OCI-LY7 (cell line): ENCODE results near the gene ELOVL1. TPM values are rescaled to one million over a fixed set of nuclear protein-coding genes. Genes with fewer than 3 reads are reported as not detected.

Experiments used
- BruUV-seq: library from RNA; stranded (reverse); fragments of 400-500 nt; replicated peaks from 2 replicates; lab custom pipeline; 2021; lab: Mats Ljungman, UMichigan
- CTCF ChIA-PET: fragments of 300-600 bp; sonication (Branson Sonifier 250); formaldehyde crosslinking; loops from one replicate; lab custom pipeline; 2022; ENCODE audit warnings: antibody characterized with exemption; ENCODE audit not compliant: unreplicated experiment; lab: Charles Lee
- POLR2A ChIA-PET: fragments of 300-600 bp; sonication (Branson Sonifier 250); formaldehyde crosslinking; loops from one replicate; lab custom pipeline; 2022; ENCODE audit warnings: antibody characterized with exemption; lab: Charles Lee
- DNase-seq: peaks from one replicate; pipeline ENCODE4 v3.0.0-alpha.2; 2015; ENCODE audit warnings: low spot score
- H2AFZ ChIP-seq: fragments of 200-600 bp; sonication (generic), shearing (Covaris generic); 2 replicates; pipeline ENCODE4 v1.6.1; 2014; ENCODE audit warnings: mild to moderate bottlenecking, antibody characterized with exemption, low read length, moderate library complexity
- H3K27ac ChIP-seq: fragments of 200-600 bp; sonication (generic); 2 replicates; pipeline ENCODE4 v1.5.1; 2014; ENCODE audit warnings: mixed run types, low read depth, mild to moderate bottlenecking, moderate library complexity, low read length, inconsistent platforms; ENCODE audit not compliant: poor library complexity, severe bottlenecking
- H3K36me3 ChIP-seq: fragments of 200-600 bp; sonication (generic); 2 replicates; pipeline ENCODE4 v1.6.1; 2014; ENCODE audit warnings: mild to moderate bottlenecking, antibody characterized with exemption, low read length, moderate library complexity, mixed read lengths; ENCODE audit not compliant: insufficient read depth
- H3K4me1 ChIP-seq: fragments of 200-600 bp; sonication (generic); 2 replicates; pipeline ENCODE4 v1.5.1; 2014; ENCODE audit warnings: mild to moderate bottlenecking, low read length; ENCODE audit not compliant: insufficient read depth, poor library complexity, severe bottlenecking
- H3K4me2 ChIP-seq: fragments of 200-600 bp; sonication (generic); 2 replicates; pipeline ENCODE4 v1.6.1; 2014; ENCODE audit warnings: mild to moderate bottlenecking, low read length
- H3K4me3 ChIP-seq: fragments of 200-600 bp; sonication (generic); 2 replicates; pipeline ENCODE4 v1.5.1; 2014; ENCODE audit warnings: mild to moderate bottlenecking, low read depth, low read length; ENCODE audit not compliant: poor library complexity, severe bottlenecking
- H3K79me2 ChIP-seq: fragments of 200-600 bp; sonication (generic); 2 replicates; pipeline ENCODE4 v1.6.1; 2016; ENCODE audit warnings: low read depth, mild to moderate bottlenecking, low read length, moderate library complexity, mixed read lengths; ENCODE audit not compliant: insufficient read depth
- H3K9me2 ChIP-seq: fragments of 200-600 bp; sonication (generic); 2 replicates; pipeline ENCODE4 v1.6.1; 2016; ENCODE audit warnings: mild to moderate bottlenecking, low read length, mixed read lengths; ENCODE audit not compliant: insufficient read depth
- H3K9me3 ChIP-seq: fragments of 200-600 bp; sonication (generic); 2 replicates; pipeline ENCODE4 v1.6.1; 2014; ENCODE audit warnings: mild to moderate bottlenecking, mixed run types, low read length, mixed read lengths
- H4K20me1 ChIP-seq: fragments of 200-600 bp; sonication (generic); 2 replicates; pipeline ENCODE4 v1.6.1; 2014; ENCODE audit warnings: mild to moderate bottlenecking, antibody characterized with exemption, low read length, moderate library complexity, mixed read lengths; ENCODE audit not compliant: insufficient read depth
- CTCF ChIP-seq: fragments of 200-600 bp; sonication (generic); conservative IDR thresholded peaks from 2 replicates; pipeline ENCODE4 v1.5.1; 2014; ENCODE audit warnings: mild to moderate bottlenecking, antibody characterized with exemption, low read length, moderate library complexity, mixed read lengths
- EZH2phosphoT487 ChIP-seq: fragments of 200-600 bp; sonication (generic); IDR thresholded peaks from 2 replicates; pipeline ENCODE4 v1.6.1; 2018; ENCODE audit warnings: low read depth, borderline replicate concordance, mild to moderate bottlenecking, mixed run types, antibody characterized with exemption, low read length, moderate library complexity, mixed read lengths
- intact Hi-C: fragments of 100-400 bp; cut with micrococcal nuclease; formaldehyde crosslinking; loops from one replicate; pipeline ENCODE4 v1.10.0; 2022; ENCODE audit not compliant: unreplicated experiment
- total RNA-seq, 2 experiments: library from RNA; depleted of rRNA in 1 of 2; stranded (reverse); fragments of >200 nt in 1 of 2; shearing (Covaris generic) in 1 of 2; gene quantifications; 2 replicates each; pipeline ENCODE4 v1.2.3, GENCODE V29; 2014 to 2022

ELOVL1 gene
- total RNA-seq, 2 experiments from 2014 or later, result 35.9 to 43.9 TPM

GRCh38 chr1:43359696-43360095 lies 8.1 kb downstream of the ELOVL1 start:
- Histone ChIP-seq H3K4me2 (peak overlapping the region; percentile 96), H3K79me2 (peaks cover 28% of the 10 kb centered on the region), H4K20me1 (peaks cover 4% of the 10 kb centered on the region; the same call in 1 of the 2 replicates), H3K4me3 (peak overlapping the region; percentile 99), H3K4me1 (peaks cover 32% of the 10 kb centered on the region), H2AFZ (no peak overlapping the region), H3K9me3 (no peaks in the 10 kb centered on the region), H3K27ac (peak overlapping the region; percentile 76), H3K36me3 (peaks cover 58% of the 10 kb centered on the region), H3K9me2 (no peaks in the 10 kb centered on the region)
- no TSS peak for BruUV-seq
- peak; percentile 8 for DNase-seq
- CTCF ChIA-PET, result no interaction called here
- POLR2A ChIA-PET, result no interaction called here
- intact Hi-C loops, result no loop called here
- no peak for TF ChIP-seq CTCF
- TF ChIP-seq EZH2phosphoT487, result no peak

- Histone ChIP-seq H3K36me3 (peaks cover 51% of the 10 kb centered on the region), H3K79me2 (peaks cover 28% of the 10 kb centered on the region), H3K9me2 (no peaks in the 10 kb centered on the region), H3K4me3 (peak within 1 kb of the TSS; percentile 99), H3K9me3 (no peaks in the 10 kb centered on the region), H2AFZ (peak within 1 kb of the TSS; percentile 82), H3K27ac (peak within 1 kb of the TSS; percentile 76), H4K20me1 (peaks cover 4% of the 10 kb centered on the region; the same call in 1 of the 2 replicates), H3K4me1 (peaks cover 32% of the 10 kb centered on the region), H3K4me2 (peak within 1 kb of the TSS; percentile 96)
- peak; percentile 98 for DNase-seq
- ChIA-PET POLR2A (interaction anchor here (0.6 to 2.2 kb wide), 5 partner anchors 9 to 154 kb away, joined by 3 to 11 read pairs (median 4); partner anchors contain the start of gene ELOVL1), CTCF (interaction anchor here (0.7 kb wide), 1 partner anchor 132 kb away, joined by 3 read pairs; no protein-coding TSS in a partner anchor)
- TF ChIP-seq EZH2phosphoT487 (no peak), CTCF (no peak)
- BruUV-seq, result no TSS peak
- intact Hi-C loops, result loop anchor here (1.0 kb wide), 2 partner anchors 9 to 121 kb away; partner anchors contain the start of gene ELOVL1
Measured at GRCh38 chr1:43358746-43359693, 8.8 kb downstream of the ELOVL1 start, which contains the start of gene CDC20. Gene CDC20, plus strand, starts transcription at chr1:43358981. Its CDS starts 235 bp downstream, at chr1:43359216.
